CD14-positive monocyte (primary cell): Measurements from ENCODE around the gene NELL1. TPM values are rescaled to one million over a fixed set of nuclear protein-coding genes. Genes with fewer than 3 reads are reported as not detected.

Source experiments
- DNase-seq, 3 donors: peaks; one replicate each; pipeline ENCODE4 v3.0.0-alpha.2; 2011 to 2022
- H2AFZ ChIP-seq: 2 replicates; pipeline ENCODE4 v1.6.0; 2012; ENCODE audit warnings: mild to moderate bottlenecking, low read depth, low read length, inconsistent platforms; ENCODE audit not compliant: insufficient read depth, poor library complexity, severe bottlenecking
- H3K27ac ChIP-seq, 2 donors: 1 replicate in 1 of 2; 2 replicates in 1 of 2; pipeline ENCODE4 v1.5.1; 2012 to 2013; ENCODE audit warnings: low read length in 2 of 2, control low read depth in 1 of 2, inconsistent platforms in 1 of 2, low read depth in 1 of 2, mild to moderate bottlenecking in 1 of 2
- H3K27me3 ChIP-seq, 2 donors: one replicate each; pipeline versions ENCODE4 v1.6.0 to v1.6.1; 2011 to 2013; ENCODE audit warnings: low read length in 2 of 2; ENCODE audit not compliant: control insufficient read depth in 2 of 2, insufficient read depth in 2 of 2
- H3K36me3 ChIP-seq, 2 donors: replicated peaks in 1 of 2; 1 replicate in 1 of 2; 2 replicates in 1 of 2; pipeline versions ENCODE4 v1.5.1 to v1.6.1; 2012 to 2013; ENCODE audit warnings: low read length in 2 of 2, control low read depth in 1 of 2, inconsistent platforms in 1 of 2, mild to moderate bottlenecking in 1 of 2; ENCODE audit not compliant: insufficient read depth in 2 of 2, control insufficient read depth in 1 of 2
- H3K4me1 ChIP-seq, 2 donors: 1 replicate in 1 of 2; 2 replicates in 1 of 2; pipeline versions ENCODE4 v1.5.1 to v1.6.1; 2012 to 2013; ENCODE audit warnings: low read length in 2 of 2, control low read depth in 1 of 2, inconsistent platforms in 1 of 2, mild to moderate bottlenecking in 1 of 2, moderate library complexity in 1 of 2; ENCODE audit not compliant: insufficient read depth in 2 of 2, control insufficient read depth in 1 of 2
- H3K4me2 ChIP-seq: replicated peaks from 2 replicates; pipeline ENCODE3; 2012; ENCODE audit warnings: low read length, moderate library complexity, mild to moderate bottlenecking; ENCODE audit not compliant: poor library complexity, severe bottlenecking; ENCODE audit errors: extremely low read depth
- H3K4me3 ChIP-seq, 3 experiments: fragments of 200-600 bp in 1 of 3; sonication (generic) in 1 of 3; replicated peaks in 1 of 3; 1 replicate in 2 of 3; 2 replicates in 1 of 3; pipeline ENCODE4 v1.5.1; 2011 to 2013; ENCODE audit warnings: low read length in 3 of 3, mild to moderate bottlenecking in 3 of 3, control low read depth in 2 of 3, low read depth in 2 of 3, inconsistent platforms in 1 of 3, moderate library complexity in 1 of 3
- H3K79me2 ChIP-seq: 2 replicates; pipeline ENCODE4 v1.6.0; 2012; ENCODE audit warnings: mild to moderate bottlenecking, control low read depth, inconsistent platforms, low read length, moderate library complexity; ENCODE audit not compliant: insufficient read depth
- H3K9ac ChIP-seq: 2 replicates; pipeline ENCODE4 v1.6.0; 2017; ENCODE audit warnings: low read length, mild to moderate bottlenecking; ENCODE audit not compliant: insufficient read depth, poor library complexity, severe bottlenecking
- H3K9me3 ChIP-seq, 2 donors: replicated peaks in 1 of 2; 1 replicate in 1 of 2; 2 replicates in 1 of 2; pipeline versions ENCODE4 v1.5.1 to v1.6.1; 2012 to 2013; ENCODE audit warnings: low read length in 2 of 2, control low read depth in 1 of 2; ENCODE audit not compliant: control insufficient read depth in 1 of 2, insufficient read depth in 1 of 2
- H4K20me1 ChIP-seq: 2 replicates; pipeline ENCODE4 v1.6.0; 2012; ENCODE audit warnings: mild to moderate bottlenecking, low read length, control low read depth, moderate library complexity; ENCODE audit not compliant: insufficient read depth
- H3K27ac Mint-ChIP-seq, 7 donors: one replicate each; pipeline ENCODE4 v1.8.0; 2020; ENCODE audit warnings: mild to moderate bottlenecking in 7 of 7, mixed read lengths in 7 of 7, moderate library complexity in 6 of 7, inconsistent platforms in 2 of 7
- H3K27me3 Mint-ChIP-seq, 3 donors: one replicate each; pipeline ENCODE4 v1.8.0; 2021 to 2022; ENCODE audit warnings: low read depth in 3 of 3, mild to moderate bottlenecking in 3 of 3, mixed read lengths in 3 of 3, moderate library complexity in 3 of 3, inconsistent platforms in 1 of 3
- H3K36me3 Mint-ChIP-seq, 2 donors: one replicate each; pipeline ENCODE4 v1.8.0; 2020; ENCODE audit warnings: mixed read lengths in 2 of 2, inconsistent platforms in 1 of 2, mild to moderate bottlenecking in 1 of 2
- H3K4me1 Mint-ChIP-seq: one replicate; pipeline ENCODE4 v1.8.0; 2020; ENCODE audit warnings: mild to moderate bottlenecking, mixed read lengths
- H3K4me3 Mint-ChIP-seq, 2 donors: one replicate each; pipeline ENCODE4 v1.8.0; 2020; ENCODE audit warnings: mild to moderate bottlenecking in 2 of 2, mixed read lengths in 2 of 2, moderate library complexity in 1 of 2
- H3K9me3 Mint-ChIP-seq, 7 donors: one replicate each; pipeline ENCODE4 v1.8.0; 2020 to 2022; ENCODE audit warnings: mixed read lengths in 7 of 7, mild to moderate bottlenecking in 6 of 7, moderate library complexity in 6 of 7, inconsistent platforms in 2 of 7
- WGBS: methylation state at CpG from one replicate; pipeline ENCODE4 v1.1.5; 2013; ENCODE audit warnings: missing lambda C conversion rate; ENCODE audit not compliant: insufficient coverage; 5-methylcytosine and 5-hydroxymethylcytosine counted together
- intact Hi-C, 2 donors: fragments of 100-400 bp; cut with micrococcal nuclease; formaldehyde crosslinking; loops; one replicate each; pipeline versions ENCODE4 v1.15.0 to v1.15.1; 2023
- polyA plus RNA-seq, 3 donors: library from polyadenylated mRNA; depleted of rRNA in 1 of 3; unstranded in 2 of 3; stranded (reverse) in 1 of 3; fragments of 300-500 nt in 2 of 3; fragments of >200 nt in 1 of 3; fragmentation: Illumina TruSeq in 2 of 3; gene quantifications; 1 replicate in 2 of 3; 2 replicates in 1 of 3; pipeline ENCODE4 v1.2.3, GENCODE V29; 2012 to 2021
- TF ChIP-seq, protein P1 (sequence below): fragments of 200-600 bp; IDR thresholded peaks from one replicate; pipeline ENCODE4 v1.8.0; 2022; ENCODE audit warnings: antibody characterized with exemption, mild to moderate bottlenecking

The NELL1 gene
- polyA plus RNA-seq, 3 donors: not detected

DNA sequence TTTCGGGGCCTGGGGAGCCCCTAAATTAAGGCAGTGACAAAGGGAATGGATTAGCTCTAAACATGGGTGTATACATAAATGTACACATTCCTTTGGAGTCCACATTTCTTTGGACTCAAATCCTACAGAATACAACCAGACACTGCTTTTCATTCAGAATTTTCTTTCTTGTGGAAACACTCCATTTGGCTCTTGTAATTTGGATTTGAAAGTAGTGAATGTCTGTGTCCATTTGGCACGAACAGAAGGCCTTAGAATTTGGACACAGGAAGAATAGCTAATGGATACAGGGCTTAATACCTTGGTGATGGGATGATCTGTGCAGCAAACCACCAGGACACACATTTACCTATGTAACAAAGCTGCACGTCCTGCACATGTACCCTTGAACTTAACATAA lies 399.5 kb downstream of the NELL1 start:
- Mint-ChIP-seq H3K36me3 (no peaks in the 10 kb centered on the region), H3K9me3 (peaks cover 1 to 5% (median 3%) of the 10 kb centered on the region in 7 donors), H3K4me3 (no peak overlapping the region), H3K4me1 (no peaks in the 10 kb centered on the region), H3K27me3 (no peaks in the 10 kb centered on the region), H3K27ac (no peak overlapping the region)
- H2AFZ ChIP-seq: no peak overlapping the region
- no peaks in the 10 kb centered on the region for H3K4me1 ChIP-seq
- no peaks in the 10 kb centered on the region for H3K9me3 ChIP-seq
- H3K4me3 ChIP-seq: no peak overlapping the region
- no peaks in the 10 kb centered on the region for H3K27me3 ChIP-seq
- no peak overlapping the region for H3K4me2 ChIP-seq
- no CpG with 5 or more reads among the region's 3 CpGs for WGBS
- no peak overlapping the region for H3K9ac ChIP-seq
- no peaks in the 10 kb centered on the region for H3K36me3 ChIP-seq
- no peaks in the 10 kb centered on the region for H4K20me1 ChIP-seq
- no peak overlapping the region for H3K27ac ChIP-seq
- TF ChIP-seq, protein P1, sequence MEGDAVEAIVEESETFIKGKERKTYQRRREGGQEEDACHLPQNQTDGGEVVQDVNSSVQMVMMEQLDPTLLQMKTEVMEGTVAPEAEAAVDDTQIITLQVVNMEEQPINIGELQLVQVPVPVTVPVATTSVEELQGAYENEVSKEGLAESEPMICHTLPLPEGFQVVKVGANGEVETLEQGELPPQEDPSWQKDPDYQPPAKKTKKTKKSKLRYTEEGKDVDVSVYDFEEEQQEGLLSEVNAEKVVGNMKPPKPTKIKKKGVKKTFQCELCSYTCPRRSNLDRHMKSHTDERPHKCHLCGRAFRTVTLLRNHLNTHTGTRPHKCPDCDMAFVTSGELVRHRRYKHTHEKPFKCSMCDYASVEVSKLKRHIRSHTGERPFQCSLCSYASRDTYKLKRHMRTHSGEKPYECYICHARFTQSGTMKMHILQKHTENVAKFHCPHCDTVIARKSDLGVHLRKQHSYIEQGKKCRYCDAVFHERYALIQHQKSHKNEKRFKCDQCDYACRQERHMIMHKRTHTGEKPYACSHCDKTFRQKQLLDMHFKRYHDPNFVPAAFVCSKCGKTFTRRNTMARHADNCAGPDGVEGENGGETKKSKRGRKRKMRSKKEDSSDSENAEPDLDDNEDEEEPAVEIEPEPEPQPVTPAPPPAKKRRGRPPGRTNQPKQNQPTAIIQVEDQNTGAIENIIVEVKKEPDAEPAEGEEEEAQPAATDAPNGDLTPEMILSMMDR: no peak
- intact Hi-C loops: no loop called here
- no peaks in the 10 kb centered on the region for H3K79me2 ChIP-seq
- DNase-seq: no peak

DNA sequence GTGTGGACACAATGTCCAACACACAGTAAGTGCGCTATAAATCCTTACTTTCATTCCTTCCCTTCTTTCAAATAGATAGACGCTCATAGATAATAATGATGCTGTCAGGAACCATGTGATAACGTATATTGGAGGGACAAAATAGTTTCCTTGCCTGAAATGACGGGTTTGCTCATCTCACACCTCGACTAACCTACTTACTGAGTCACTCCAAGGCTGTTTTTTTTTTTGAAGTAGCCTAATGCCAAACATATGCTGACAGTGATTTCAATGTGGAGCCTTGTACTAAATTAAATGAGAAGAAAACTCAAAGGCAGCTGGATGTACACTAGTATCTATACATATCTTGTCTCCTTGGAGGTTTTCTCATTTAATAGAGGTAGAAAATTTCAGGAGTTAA lies 400.5 kb downstream of the NELL1 start:
- peaks cover 0 to 2% (median 1%) of the 10 kb centered on the region in 7 donors for H3K9me3 Mint-ChIP-seq
- DNase-seq: no peak

More for the DNA sequence above, 400.5 kb downstream of the NELL1 start:
- Mint-ChIP-seq H3K36me3 (no peaks in the 10 kb centered on the region), H3K27ac (no peak overlapping the region), H3K4me1 (no peaks in the 10 kb centered on the region), H3K27me3 (no peaks in the 10 kb centered on the region), H3K4me3 (no peak overlapping the region)
- H3K9me3 ChIP-seq: no peaks in the 10 kb centered on the region
- no peak overlapping the region for H2AFZ ChIP-seq
- no peak overlapping the region for H3K4me3 ChIP-seq
- H3K4me1 ChIP-seq: no peaks in the 10 kb centered on the region
- H3K27ac ChIP-seq: no peak overlapping the region
- WGBS: no CpG with 5 or more reads among the region's 5 CpGs
- no peaks in the 10 kb centered on the region for H4K20me1 ChIP-seq
- H3K4me2 ChIP-seq: no peak overlapping the region
- no peaks in the 10 kb centered on the region for H3K27me3 ChIP-seq
- TF ChIP-seq, protein P1: no peak
- intact Hi-C loops: no loop called here
- H3K9ac ChIP-seq: no peak overlapping the region
- H3K79me2 ChIP-seq: no peaks in the 10 kb centered on the region
- no peaks in the 10 kb centered on the region for H3K36me3 ChIP-seq
